Thoracic aorta (tissue), 2 donors: ENCODE data around the gene HCCS. TPM values are rescaled to one million over a fixed set of nuclear protein-coding genes. Genes with fewer than 3 reads are reported as not detected.

Experiments used
- ATAC-seq: fragments of 150-250 bp; one replicate; pipeline ENCODE4 v1.8.0; 2017; ENCODE audit warnings: low read depth; ENCODE audit not compliant: insufficient number of reproducible peaks, low FRiP score
- DNase-seq: peaks from one replicate; pipeline ENCODE4 v3.0.0-alpha.2; 2020; ENCODE audit warnings: low spot score
- H3K27ac ChIP-seq, 2 donors: fragments of 200-600 bp; sonication (generic); 1 replicate in 1 of 2; 2 replicates in 1 of 2; pipeline ENCODE4 v1.5.1; 2016; ENCODE audit warnings: mild to moderate bottlenecking in 2 of 2, moderate library complexity in 2 of 2
- H3K27me3 ChIP-seq: fragments of 200-600 bp; sonication (generic); replicated peaks from 2 replicates; pipeline ENCODE4 v1.6.0; 2016; ENCODE audit warnings: mild to moderate bottlenecking; ENCODE audit not compliant: insufficient read depth
- H3K36me3 ChIP-seq: fragments of 200-600 bp; sonication (generic); one replicate; pipeline ENCODE4 v1.5.1; 2016
- H3K4me1 ChIP-seq, 2 donors: fragments of 200-600 bp; sonication (generic); 1 replicate in 1 of 2; 2 replicates in 1 of 2; pipeline versions ENCODE4 v1.5.1 to v1.6.0; 2016; ENCODE audit warnings: low read depth in 2 of 2, mild to moderate bottlenecking in 1 of 2; ENCODE audit not compliant: control insufficient read depth in 1 of 2
- H3K4me3 ChIP-seq: fragments of 200-600 bp; sonication (generic); 2 replicates; pipeline ENCODE4 v1.5.1; 2016; ENCODE audit warnings: mild to moderate bottlenecking
- H3K9me3 ChIP-seq: fragments of 200-600 bp; sonication (generic); 2 replicates; pipeline ENCODE4 v1.5.1; 2016
- CTCF ChIP-seq: fragments of 200-600 bp; sonication (generic); IDR thresholded peaks from one replicate; pipeline ENCODE4 v1.5.1; 2019; ENCODE audit warnings: antibody characterized with exemption
- total RNA-seq, 2 donors: library from RNA; depleted of rRNA; stranded (reverse); fragments of >200 nt; gene quantifications; one replicate each; pipeline versions ENCODE4 v1.1.0 to v1.2.3, GENCODE V29; 2016

The HCCS gene
- total RNA-seq, 2 donors from 2014 or later = 4.7 to 4.9 TPM

GRCh38 chrX:11164433-11164832 lies 53.3 kb downstream of the HCCS start:
- Histone ChIP-seq H3K27me3 (no peaks in the 10 kb centered on the region), H3K36me3 (no peaks in the 10 kb centered on the region), H3K9me3 (no peaks in the 10 kb centered on the region), H3K27ac (no peak overlapping the region), H3K4me1 (peaks cover 0 to 11% of the 10 kb centered on the region in 2 donors), H3K4me3 (no peak overlapping the region)
- DNase-seq (no peak), ATAC-seq (no peak)
- no peak for TF ChIP-seq CTCF

GRCh38 chrX:11171956-11172355 lies 60.8 kb downstream of the HCCS start:
- no peak for TF ChIP-seq CTCF
- peaks cover 4 to 22% of the 10 kb centered on the region in 2 donors for H3K4me1 ChIP-seq

GRCh38 chrX:11172415-11172814 lies 61.3 kb downstream of the HCCS start:
- peak overlapping the region; percentile 37 to 49 for H3K27ac ChIP-seq
- DNase-seq = no peak
- peak overlapping the region; percentile 35 for H3K4me3 ChIP-seq

More at GRCh38 chrX:11171956-11172355, 60.8 kb downstream of the HCCS start:
- Histone ChIP-seq H3K9me3 (no peaks in the 10 kb centered on the region), H3K36me3 (no peaks in the 10 kb centered on the region), H3K27me3 (no peaks in the 10 kb centered on the region), H3K4me3 (peak overlapping the region; percentile 35), H3K27ac (peak overlapping the region in 1 of 2 donors; percentile 49)
- DNase-seq = no peak
- no peak for ATAC-seq

More at GRCh38 chrX:11172415-11172814, 61.3 kb downstream of the HCCS start:
- no peak for TF ChIP-seq CTCF
- no peaks in the 10 kb centered on the region for H3K9me3 ChIP-seq
- H3K36me3 ChIP-seq = no peaks in the 10 kb centered on the region
- no peaks in the 10 kb centered on the region for H3K27me3 ChIP-seq
- ATAC-seq = no peak
- peaks cover 4 to 18% of the 10 kb centered on the region in 2 donors for H3K4me1 ChIP-seq

Other genes starting within 250 kb of the HCCS start
- not detected for gene AMELX, start 182.1 kb downstream of the HCCS start, total RNA-seq